Measurements from ENCODE around the gene BANF2.
"Not testable (repeated sequence)": the region's sequence is repeated elsewhere in the genome, so short reads cannot be mapped to it uniquely, and the experiment has no call there.

Gene BANF2

GRCh38 chr20:17699931-17700351 lies at the start of gene BANF2:
TSS of gene BANF2 (plus strand) at chr20:17699966. CDS start at chr20:17725026, 25,060 bp downstream.
- no peak for DNase-seq (ENCODE audit: low read depth in 1 of 2, low spot score in 1 of 2)

DNA sequence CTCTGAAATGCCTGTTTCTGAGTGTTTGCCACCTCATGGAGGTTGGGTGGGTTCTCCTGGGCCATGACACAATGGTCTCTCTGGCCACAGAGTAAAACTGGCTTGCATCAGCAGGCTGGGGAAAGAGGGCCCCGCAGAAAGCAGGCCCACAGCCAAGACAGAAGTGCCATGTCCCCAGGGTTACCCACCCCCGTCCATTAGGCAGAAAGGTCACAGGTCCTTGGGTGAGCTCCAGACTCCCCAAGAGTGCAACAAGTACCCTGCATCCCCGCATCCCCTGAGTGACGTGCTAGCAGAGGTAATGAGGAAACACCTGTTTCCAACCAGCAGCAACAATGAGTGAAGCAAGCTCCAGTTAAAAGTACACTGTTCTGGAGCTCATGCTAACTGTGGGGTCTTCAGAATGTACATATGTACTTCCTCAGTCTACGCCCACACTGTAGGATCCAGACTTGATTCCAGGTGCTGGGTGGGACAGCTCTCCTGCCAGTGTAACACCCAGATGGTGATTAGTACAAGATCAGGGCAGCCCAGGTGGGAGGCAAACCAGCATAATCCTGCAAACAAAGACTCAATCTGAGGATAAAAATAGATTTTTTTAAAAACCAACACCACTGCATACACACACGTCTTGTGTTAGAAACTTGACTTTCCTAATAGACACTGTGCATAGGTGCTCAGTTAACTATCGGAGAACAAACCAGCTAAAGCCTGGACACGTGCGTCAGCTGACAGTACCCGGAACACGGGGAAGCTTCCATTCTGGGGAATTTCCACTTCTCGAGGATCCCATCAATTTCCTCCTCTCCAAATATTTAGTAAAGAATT lies 49.3 kb upstream of the BANF2 start:
- no peak for DNase-seq (ENCODE audit: low read depth in 1 of 2, low spot score in 1 of 2)

DNA sequence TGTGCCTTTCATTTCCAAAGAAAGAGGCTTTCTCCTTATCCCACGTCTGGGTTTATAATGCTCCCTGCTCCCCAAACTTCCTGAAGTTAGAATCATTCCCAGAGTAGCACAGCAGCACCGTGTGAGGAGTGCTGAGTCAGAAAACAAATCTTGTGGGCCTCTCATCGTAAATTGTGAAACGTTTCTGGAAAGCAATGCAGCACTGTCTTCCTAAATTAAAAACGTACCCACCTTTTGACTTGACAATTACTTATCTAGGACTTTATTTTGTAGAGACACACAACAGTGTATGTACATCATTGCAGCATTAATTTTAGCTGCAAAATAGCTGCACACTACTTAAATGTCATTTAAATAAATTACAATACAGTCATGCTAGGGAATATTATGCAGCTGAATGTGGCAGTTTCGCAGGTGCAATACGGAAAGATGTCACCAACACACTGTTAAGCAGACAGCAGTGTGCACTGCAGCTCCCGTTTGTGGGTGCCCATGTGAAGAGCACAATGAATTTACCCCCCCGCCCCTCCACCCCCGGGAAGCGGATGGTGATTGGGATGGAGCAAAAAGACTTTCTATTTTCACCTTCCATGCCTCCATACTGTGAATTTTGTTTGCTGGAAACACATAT lies 48.5 kb upstream of the BANF2 start:
- no peak for DNase-seq (ENCODE audit: low read depth in 1 of 2, low spot score in 1 of 2)

GRCh38 chr20:17651760-17652388 lies 47.9 kb upstream of the BANF2 start:
- no peak for DNase-seq (ENCODE audit: low read depth in 1 of 2, low spot score in 1 of 2)

DNA sequence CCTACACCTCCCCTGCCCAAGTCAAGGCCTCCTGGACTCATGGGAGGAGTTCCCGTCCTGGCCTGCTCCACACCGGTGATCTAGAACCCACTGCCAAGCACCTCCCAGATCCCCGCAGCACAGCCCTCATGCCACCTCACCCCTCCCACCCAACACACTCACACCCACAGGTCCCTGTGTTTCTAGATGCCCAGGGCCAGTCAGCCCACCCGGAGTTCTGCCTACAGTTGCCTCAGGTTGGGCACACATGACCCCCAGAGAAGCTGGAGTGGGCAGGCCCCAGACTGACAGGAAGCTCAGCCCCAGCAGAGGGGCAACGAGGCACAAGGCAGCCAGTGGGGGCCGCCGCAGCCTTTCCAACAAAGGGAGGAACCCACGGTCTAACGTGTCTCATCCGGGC lies 47.4 kb upstream of the BANF2 start:
- DNase-seq (ENCODE audit: low read depth in 1 of 2, low spot score in 1 of 2): no peak

GRCh38 chr20:17653835-17654648 lies 45.7 kb upstream of the BANF2 start:
- no peak for DNase-seq (ENCODE audit: low read depth in 1 of 2, low spot score in 1 of 2)

DNA sequence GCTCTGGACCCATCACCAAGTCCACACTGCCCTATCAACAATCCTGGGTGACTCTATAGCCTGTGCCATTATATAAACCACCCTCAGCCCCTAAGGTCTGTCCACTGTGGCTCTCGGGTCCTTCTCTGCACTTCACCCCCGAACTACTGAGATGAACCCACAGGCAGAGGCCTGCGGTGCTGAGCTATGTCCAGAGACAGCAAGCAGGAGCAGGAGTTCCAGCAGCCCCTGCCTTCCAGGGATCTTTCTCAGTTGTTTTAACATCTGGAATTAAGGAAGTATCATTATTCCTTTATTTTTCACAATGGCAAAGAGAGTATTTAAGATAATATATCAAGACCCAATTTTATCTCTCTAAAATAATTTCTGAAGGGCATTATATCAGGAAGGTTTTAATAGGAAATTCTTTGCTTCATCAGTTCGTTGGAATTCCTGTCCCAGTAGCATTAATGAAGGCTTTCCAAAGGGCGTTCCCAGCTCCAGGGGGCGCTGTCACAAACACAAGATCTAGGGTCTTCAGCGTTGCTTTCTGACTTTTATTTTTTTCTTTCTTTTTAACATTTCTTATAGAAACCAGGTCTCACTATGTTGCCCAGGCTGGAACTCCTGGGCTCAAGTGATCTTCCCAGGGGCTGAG lies 45.0 kb upstream of the BANF2 start:
- no peak for DNase-seq (ENCODE audit: low read depth in 1 of 2, low spot score in 1 of 2)

DNA sequence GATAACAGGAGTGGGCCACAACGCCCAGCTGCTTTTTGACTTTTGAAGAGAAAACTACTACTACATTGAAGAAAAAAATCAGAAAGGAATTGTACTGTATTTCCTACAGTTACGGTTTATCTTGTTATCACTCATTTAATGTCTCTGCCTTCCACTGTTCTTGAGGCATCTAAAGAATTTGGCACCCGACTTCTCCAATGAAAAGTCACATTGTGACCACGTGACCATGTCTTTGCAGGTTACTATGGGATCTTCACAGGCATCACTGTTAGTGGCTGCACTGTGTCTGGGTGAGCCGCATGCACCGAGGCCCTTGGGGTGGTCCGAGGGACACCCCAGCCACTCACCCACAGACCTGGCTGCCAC lies 44.5 kb upstream of the BANF2 start:
- DNase-seq (ENCODE audit: low read depth in 1 of 2, low spot score in 1 of 2): no peak

- no peak for DNase-seq (ENCODE audit: low read depth in 1 of 2, low spot score in 1 of 2)
Observed at GRCh38 chr20:17655865-17656479, 43.8 kb upstream of the BANF2 start.

GRCh38 chr20:17657079-17657825 lies 42.5 kb upstream of the BANF2 start:
- no peak for DNase-seq (ENCODE audit: low read depth in 1 of 2, low spot score in 1 of 2)

GRCh38 chr20:17657898-17658647 lies 41.7 kb upstream of the BANF2 start:
- DNase-seq (ENCODE audit: low read depth in 1 of 2, low spot score in 1 of 2): no peak

GRCh38 chr20:17658648-17658993 lies 41.1 kb upstream of the BANF2 start:
- no peak for DNase-seq (ENCODE audit: low read depth in 1 of 2, low spot score in 1 of 2)

DNA sequence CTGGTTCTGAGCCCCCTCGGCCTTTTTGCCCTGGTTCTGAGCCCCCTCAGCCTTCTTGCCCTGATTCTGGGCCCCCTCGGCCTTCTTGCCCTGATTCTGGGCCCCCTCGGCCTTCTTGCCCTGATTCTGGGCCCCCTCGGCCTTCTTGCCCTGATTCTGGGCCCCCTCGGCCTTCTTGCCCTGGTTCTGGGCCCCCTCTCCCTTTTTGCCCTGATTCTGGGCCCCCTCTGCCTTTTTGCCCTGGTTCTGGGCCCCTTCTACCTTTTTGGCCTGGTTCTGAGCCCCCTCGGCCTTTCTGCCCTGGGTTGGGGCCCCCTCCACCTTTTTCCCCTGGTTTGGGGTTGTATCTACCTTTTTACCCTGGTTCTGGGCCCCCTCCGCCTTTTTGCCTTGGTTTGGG lies 40.4 kb upstream of the BANF2 start:
- DNase-seq (ENCODE audit: low read depth in 1 of 2, low spot score in 1 of 2): not testable (repeated sequence)

DNA sequence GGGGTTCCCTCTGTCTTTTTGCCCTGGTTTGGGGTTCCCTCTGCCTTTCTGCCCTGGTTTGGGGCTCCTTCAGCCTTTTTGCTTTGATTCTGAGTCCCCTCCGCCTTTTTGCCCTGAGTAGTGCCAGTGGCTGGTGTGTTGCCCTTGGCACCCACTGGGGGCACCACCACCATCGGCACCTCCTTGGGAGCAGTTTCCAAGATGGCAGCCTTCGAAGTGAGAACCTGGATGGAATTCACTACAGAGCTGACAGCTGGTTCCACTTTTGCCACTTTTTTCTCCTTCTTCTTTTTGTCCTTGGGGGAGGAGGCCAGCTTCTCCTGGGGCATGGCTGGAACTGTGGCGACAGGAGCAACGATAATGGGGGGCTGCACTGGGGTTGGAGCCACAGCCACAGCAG lies 40.0 kb upstream of the BANF2 start:
- DNase-seq (ENCODE audit: low read depth in 1 of 2, low spot score in 1 of 2): no peak

GRCh38 chr20:17660667-17661066 lies 39.1 kb upstream of the BANF2 start:
- DNase-seq (ENCODE audit: low read depth in 1 of 2, low spot score in 1 of 2): no peak

DNA sequence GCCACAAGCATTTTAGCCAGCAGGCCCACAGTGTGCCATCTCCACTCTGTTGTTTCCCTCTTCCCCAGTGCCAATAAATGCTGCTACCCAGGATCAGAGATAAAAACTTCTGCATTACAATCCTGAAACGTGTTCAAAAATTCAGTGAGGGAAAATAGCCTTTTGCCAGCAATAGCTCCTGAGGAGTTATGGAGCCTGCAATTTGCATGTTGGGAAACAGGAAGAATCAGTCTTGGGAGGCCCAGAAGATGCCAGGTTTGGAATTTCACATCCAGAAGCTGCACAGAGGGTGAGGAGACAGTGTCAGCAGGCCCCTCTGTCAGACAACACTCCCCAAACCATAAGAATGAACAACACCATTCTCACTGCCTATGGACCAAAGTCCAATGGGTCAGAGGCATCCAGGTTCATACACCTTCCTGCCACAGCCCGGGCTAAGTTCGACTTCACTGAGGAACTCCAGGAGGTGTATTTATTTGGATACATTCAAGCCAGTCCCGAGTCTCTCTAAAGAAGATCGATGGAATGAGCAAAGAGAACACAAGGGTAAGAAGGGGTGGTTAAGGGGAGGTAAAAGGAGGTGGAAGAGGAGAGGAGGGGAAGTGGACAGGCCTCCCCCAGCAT lies 38.5 kb upstream of the BANF2 start:
- no peak for DNase-seq (ENCODE audit: low read depth in 1 of 2, low spot score in 1 of 2)

GRCh38 chr20:17662333-17663039 lies 37.3 kb upstream of the BANF2 start:
- DNase-seq (ENCODE audit: low read depth in 1 of 2, low spot score in 1 of 2): no peak

DNA sequence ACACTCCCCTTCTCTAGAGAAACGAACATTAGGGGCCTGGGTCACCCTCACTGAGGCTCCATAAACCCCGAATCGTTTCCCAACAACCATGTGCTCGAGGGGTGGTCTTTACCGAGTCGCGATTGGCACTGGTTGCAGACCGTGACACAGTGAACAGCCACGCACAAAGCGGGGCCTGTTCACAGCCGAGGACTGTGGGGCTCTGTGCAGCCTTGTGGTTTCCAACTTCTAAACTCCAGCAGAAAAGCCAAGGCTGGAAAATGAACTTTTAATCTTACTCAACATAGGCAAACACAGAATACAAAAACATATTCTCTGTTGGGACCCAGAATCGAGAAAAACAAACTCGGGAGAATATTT lies 36.7 kb upstream of the BANF2 start:
- DNase-seq (ENCODE audit: low read depth in 1 of 2, low spot score in 1 of 2): no peak
